Measurements from ENCODE around the gene FHOD3. TPM values are rescaled to one million over a fixed set of nuclear protein-coding genes. Genes with fewer than 3 reads are reported as not detected.

FHOD3 gene
- total RNA-seq, 1 experiment from 2014 or later, result 22.7 TPM

GRCh38 chr18:36327352-36328316, 30.1 kb downstream of the FHOD3 start:
- Histone ChIP-seq H3K9me3 (ENCODE audit: control insufficient read depth, insufficient read depth, low read depth, low read length) (no peaks in the 10 kb centered on the region), H3K27ac (ENCODE audit: low read length) (no peak overlapping the region), H3K27me3 (ENCODE audit: control insufficient read depth, insufficient read depth, low read length) (no peaks in the 10 kb centered on the region), H3K36me3 (ENCODE audit: control insufficient read depth, insufficient read depth, low read length) (no peaks in the 10 kb centered on the region), H3K4me1 (ENCODE audit: control insufficient read depth, insufficient read depth, low read length) (no peaks in the 10 kb centered on the region), H3K4me3 (ENCODE audit: low read depth in 2 of 2, low read length in 2 of 2) (no peak overlapping the region)
- DNase-seq (ENCODE audit: low read depth, low spot score), result no peak
- ATAC-seq, result no peak
- BruUV-seq (replicated peaks), result no TSS peak
- POLR2A ChIA-PET, result no interaction called here
- intact Hi-C loops (cut with micrococcal nuclease; ENCODE audit: unreplicated experiment), result no loop called here
- in situ Hi-C loops (cut with HindIII; ENCODE audit: low pct_unique_long_range_greater_than_20kb, low sequenced_read_pairs), result no loop called here
- CTCF ChIA-PET, result no interaction called here
- TF ChIP-seq CTCF (IDR thresholded peaks at IDR 0.05) (no peak), POLR2AphosphoS5 (IDR thresholded peaks at IDR 0.05; ENCODE audit: low read depth, low read length) (no peak), TCF7L2 (IDR thresholded peaks at IDR 0.05; ENCODE audit: low read depth, low read length) (no peak), REST (IDR thresholded peaks at IDR 0.05; ENCODE audit: insufficient read depth in 1 of 2, low read depth in 2 of 2, low read length in 1 of 2) (no peak), SIN3A (IDR thresholded peaks at IDR 0.05; ENCODE audit: borderline replicate concordance, insufficient read depth, low read depth, low read length) (no peak)

- H3K27ac ChIP-seq (ENCODE audit: low read length), result no peak overlapping the region
- no peaks in the 10 kb centered on the region for H3K9me3 ChIP-seq (ENCODE audit: control insufficient read depth, insufficient read depth, low read depth, low read length)
- no peak for ATAC-seq
- CTCF ChIA-PET, result no interaction called here
- POLR2A ChIA-PET, result no interaction called here
- no peak overlapping the region for H3K4me3 ChIP-seq (ENCODE audit: low read depth in 2 of 2, low read length in 2 of 2)
- H3K4me1 ChIP-seq (ENCODE audit: control insufficient read depth, insufficient read depth, low read length), result no peaks in the 10 kb centered on the region
- in situ Hi-C loops (cut with HindIII; ENCODE audit: low pct_unique_long_range_greater_than_20kb, low sequenced_read_pairs), result no loop called here
- no TSS peak for BruUV-seq (replicated peaks)
- TF ChIP-seq TCF7L2 (IDR thresholded peaks at IDR 0.05; ENCODE audit: low read depth, low read length) (no peak), CTCF (IDR thresholded peaks at IDR 0.05) (no peak), REST (IDR thresholded peaks at IDR 0.05; ENCODE audit: insufficient read depth in 1 of 2, low read depth in 2 of 2, low read length in 1 of 2) (no peak)
- no peaks in the 10 kb centered on the region for H3K36me3 ChIP-seq (ENCODE audit: control insufficient read depth, insufficient read depth, low read length)
- DNase-seq (ENCODE audit: low read depth, low spot score), result no peak
- no peaks in the 10 kb centered on the region for H3K27me3 ChIP-seq (ENCODE audit: control insufficient read depth, insufficient read depth, low read length)
- intact Hi-C loops (cut with micrococcal nuclease; ENCODE audit: unreplicated experiment), result no loop called here
Observed at GRCh38 chr18:36328385-36328858, 30.9 kb downstream of the FHOD3 start.

Data from Panc1 (cell line).